Measurements from ENCODE around the gene F3. TPM values are rescaled to one million over a fixed set of nuclear protein-coding genes. Genes with fewer than 3 reads are reported as not detected.

The F3 gene
- total RNA-seq, 1 donor from 2014 or later = 152 TPM

GRCh38 chr1:94554580-94554979, 13.0 kb upstream of the F3 start:
- no peak for TF ChIP-seq CTCF (IDR thresholded peaks at IDR 0.05; ENCODE audit: insufficient read depth, low read length, poor library complexity, severe bottlenecking)
- DNase-seq (ENCODE audit: low read depth) = no peak

GRCh38 chr1:94553931-94554330, 12.4 kb upstream of the F3 start:
- H3K36me3 ChIP-seq (ENCODE audit: control insufficient read depth, insufficient read depth, low read length) = no peaks in the 10 kb centered on the region
- H3K27me3 ChIP-seq (ENCODE audit: control insufficient read depth, insufficient read depth, low read length) = no peaks in the 10 kb centered on the region
- DNase-seq (ENCODE audit: low read depth) = no peak
- H3K4me3 ChIP-seq (ENCODE audit: low read depth, low read length) = no peak overlapping the region
- no peak for TF ChIP-seq CTCF (IDR thresholded peaks at IDR 0.05; ENCODE audit: insufficient read depth, low read length, poor library complexity, severe bottlenecking)

More at GRCh38 chr1:94554580-94554979, 13.0 kb upstream of the F3 start:
- H3K27me3 ChIP-seq (ENCODE audit: control insufficient read depth, insufficient read depth, low read length) = no peaks in the 10 kb centered on the region
- no peaks in the 10 kb centered on the region for H3K36me3 ChIP-seq (ENCODE audit: control insufficient read depth, insufficient read depth, low read length)
- no peak overlapping the region for H3K4me3 ChIP-seq (ENCODE audit: low read depth, low read length)

GRCh38 chr1:94553323-94553730, 11.8 kb upstream of the F3 start:
- DNase-seq (ENCODE audit: low read depth) = no peak
- H3K36me3 ChIP-seq (ENCODE audit: control insufficient read depth, insufficient read depth, low read length) = no peaks in the 10 kb centered on the region
- H3K4me3 ChIP-seq (ENCODE audit: low read depth, low read length) = no peak overlapping the region
- TF ChIP-seq CTCF (IDR thresholded peaks at IDR 0.05; ENCODE audit: insufficient read depth, low read length, poor library complexity, severe bottlenecking) = no peak
- H3K27me3 ChIP-seq (ENCODE audit: control insufficient read depth, insufficient read depth, low read length) = no peaks in the 10 kb centered on the region

GRCh38 chr1:94552071-94552586, 10.6 kb upstream of the F3 start:
- DNase-seq (ENCODE audit: low read depth) = no peak
- no peaks in the 10 kb centered on the region for H3K27me3 ChIP-seq (ENCODE audit: control insufficient read depth, insufficient read depth, low read length)
- no peaks in the 10 kb centered on the region for H3K36me3 ChIP-seq (ENCODE audit: control insufficient read depth, insufficient read depth, low read length)
- TF ChIP-seq CTCF (IDR thresholded peaks at IDR 0.05; ENCODE audit: insufficient read depth, low read length, poor library complexity, severe bottlenecking) = no peak
- H3K4me3 ChIP-seq (ENCODE audit: low read depth, low read length) = no peak overlapping the region

- Histone ChIP-seq H3K27me3 (ENCODE audit: control insufficient read depth, insufficient read depth, low read length) (no peaks in the 10 kb centered on the region), H3K36me3 (ENCODE audit: control insufficient read depth, insufficient read depth, low read length) (no peaks in the 10 kb centered on the region), H3K4me3 (ENCODE audit: low read depth, low read length) (no peak overlapping the region)
- TF ChIP-seq CTCF (IDR thresholded peaks at IDR 0.05; ENCODE audit: insufficient read depth, low read length, poor library complexity, severe bottlenecking) = no peak
- no peak for DNase-seq (ENCODE audit: low read depth)
These were observed 9.9 kb upstream of the F3 start for GRCh38 chr1:94551449-94551848.

GRCh38 chr1:94550800-94551241, 9.3 kb upstream of the F3 start:
- no peaks in the 10 kb centered on the region for H3K36me3 ChIP-seq (ENCODE audit: control insufficient read depth, insufficient read depth, low read length)
- no peak for DNase-seq (ENCODE audit: low read depth)
- no peak overlapping the region for H3K4me3 ChIP-seq (ENCODE audit: low read depth, low read length)
- no peaks in the 10 kb centered on the region for H3K27me3 ChIP-seq (ENCODE audit: control insufficient read depth, insufficient read depth, low read length)
- no peak for TF ChIP-seq CTCF (IDR thresholded peaks at IDR 0.05; ENCODE audit: insufficient read depth, low read length, poor library complexity, severe bottlenecking)

Measured in kidney epithelial cell (primary cell).